HG03575 (cell line): ENCODE measurements around the gene ABCC6.

Experiments used
- ATAC-seq: cut with Tn5 transposase; IDR thresholded peaks from one replicate; pipeline ENCODE4 v1.9.1; 2021; ENCODE audit not compliant: unreplicated experiment, insufficient number of reproducible peaks, low FRiP score; ENCODE audit errors: extremely low read depth

The ABCC6 gene

GRCh38 chr16:16131204-16131603 lies 92.1 kb downstream of the ABCC6 start:
- ATAC-seq: no peak

- ATAC-seq: no peak
Measured at GRCh38 chr16:16127469-16128116, 95.7 kb downstream of the ABCC6 start.

GRCh38 chr16:16126896-16127295 lies 96.4 kb downstream of the ABCC6 start:
- no peak for ATAC-seq

- ATAC-seq: no peak
Measured at GRCh38 chr16:16124974-16125373, 98.3 kb downstream of the ABCC6 start.

- no peak for ATAC-seq
Measured at GRCh38 chr16:16124438-16124837, 98.9 kb downstream of the ABCC6 start.

GRCh38 chr16:16122264-16122663 lies 101.0 kb downstream of the ABCC6 start:
- no peak for ATAC-seq

GRCh38 chr16:16121185-16121727 lies 102.0 kb downstream of the ABCC6 start:
- ATAC-seq: no peak

GRCh38 chr16:16120382-16121184 lies 102.7 kb downstream of the ABCC6 start:
- no peak for ATAC-seq

- ATAC-seq: no peak
Measured at GRCh38 chr16:16120044-16120381, 103.3 kb downstream of the ABCC6 start.

GRCh38 chr16:16118337-16118736 lies 105.0 kb downstream of the ABCC6 start:
- ATAC-seq: no peak

- no peak for ATAC-seq
Measured at GRCh38 chr16:16116841-16117240, 106.5 kb downstream of the ABCC6 start.

GRCh38 chr16:16113076-16113475 lies 110.2 kb downstream of the ABCC6 start:
- ATAC-seq: no peak

- no peak for ATAC-seq
Measured at GRCh38 chr16:16112450-16113053, 110.7 kb downstream of the ABCC6 start.

GRCh38 chr16:16111639-16112038 lies 111.7 kb downstream of the ABCC6 start:
- no peak for ATAC-seq

- no peak for ATAC-seq
Measured at GRCh38 chr16:16110111-16110490, 113.2 kb downstream of the ABCC6 start.

- no peak for ATAC-seq
Measured at GRCh38 chr16:16109453-16110110, 113.7 kb downstream of the ABCC6 start.

- no peak for ATAC-seq
Measured at GRCh38 chr16:16108759-16109158, 114.5 kb downstream of the ABCC6 start.

GRCh38 chr16:16107839-16108238 lies 115.5 kb downstream of the ABCC6 start:
- ATAC-seq: no peak

- ATAC-seq: no peak
Measured at GRCh38 chr16:16106466-16106865, 116.8 kb downstream of the ABCC6 start.

- ATAC-seq: no peak
Measured at GRCh38 chr16:16105646-16106045, 117.6 kb downstream of the ABCC6 start.
